Superior temporal gyrus (tissue), 1 donor: ENCODE measurements around the gene MAP4K3.
"Not testable (repeated sequence)": the region's sequence is repeated elsewhere in the genome, so short reads cannot be mapped to it uniquely, and the experiment has no call there.

Source experiments
- DNase-seq: peaks from one replicate; pipeline ENCODE4 v3.0.0-alpha.2; 2016; ENCODE audit errors: extremely low spot score

Gene MAP4K3

DNA sequence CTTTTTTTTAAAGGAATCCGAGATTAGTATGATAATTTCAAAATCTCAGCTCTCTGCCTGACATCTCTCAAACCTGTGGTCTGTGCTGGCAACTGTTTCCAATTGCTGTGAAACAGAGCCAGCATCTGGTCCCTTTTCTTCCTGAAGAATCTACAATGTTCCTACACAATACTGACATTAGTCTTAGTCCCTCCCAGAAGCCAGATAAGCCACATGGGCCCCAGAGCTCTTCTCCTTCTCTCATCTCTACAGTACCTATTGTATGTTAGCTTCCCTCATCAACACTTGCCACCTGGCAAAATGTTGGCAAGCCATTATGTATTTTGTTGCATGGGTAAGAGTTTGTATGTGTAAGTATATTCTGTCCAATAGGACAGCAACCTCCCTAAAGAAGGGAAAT, 130.5 kb downstream of the MAP4K3 start:
- DNase-seq: no peak

DNA sequence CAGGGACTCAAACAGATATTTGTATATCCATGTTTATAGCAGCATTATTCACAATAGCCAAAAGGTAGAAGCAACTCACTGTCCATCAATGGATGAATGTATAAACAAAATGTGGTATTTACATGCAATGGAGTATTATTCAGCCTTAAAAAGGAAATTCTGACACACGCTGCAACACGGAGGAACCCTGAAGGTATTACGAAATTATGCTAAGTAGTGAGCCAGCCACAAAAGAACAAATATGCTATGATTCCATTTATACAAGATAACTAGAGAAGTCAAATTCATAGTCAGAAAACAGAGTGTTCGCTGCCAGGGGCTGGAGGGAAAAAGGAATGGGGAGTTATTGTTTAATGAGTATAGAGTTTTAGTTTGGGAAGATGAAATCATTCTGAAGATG, 132.4 kb downstream of the MAP4K3 start:
- DNase-seq: no peak

DNA sequence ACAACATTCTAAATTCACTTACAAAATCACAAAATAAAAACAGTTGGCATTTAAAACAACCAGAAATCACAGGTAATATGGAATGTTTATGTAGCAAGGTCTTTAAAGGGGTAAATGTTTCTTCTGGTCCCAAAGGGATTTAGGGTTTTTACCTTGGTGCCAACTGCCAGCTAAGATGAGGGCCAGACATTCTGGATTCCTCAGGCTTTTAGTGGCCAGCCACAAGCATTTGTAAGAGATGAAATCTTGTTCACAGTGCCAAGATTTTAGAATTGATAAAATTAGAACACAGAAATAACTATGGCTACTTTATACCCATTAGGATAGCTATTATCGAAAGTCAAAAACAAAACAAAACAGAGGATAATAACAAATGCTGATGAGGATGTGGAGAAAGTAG, 132.9 kb downstream of the MAP4K3 start:
- DNase-seq: no peak

DNA sequence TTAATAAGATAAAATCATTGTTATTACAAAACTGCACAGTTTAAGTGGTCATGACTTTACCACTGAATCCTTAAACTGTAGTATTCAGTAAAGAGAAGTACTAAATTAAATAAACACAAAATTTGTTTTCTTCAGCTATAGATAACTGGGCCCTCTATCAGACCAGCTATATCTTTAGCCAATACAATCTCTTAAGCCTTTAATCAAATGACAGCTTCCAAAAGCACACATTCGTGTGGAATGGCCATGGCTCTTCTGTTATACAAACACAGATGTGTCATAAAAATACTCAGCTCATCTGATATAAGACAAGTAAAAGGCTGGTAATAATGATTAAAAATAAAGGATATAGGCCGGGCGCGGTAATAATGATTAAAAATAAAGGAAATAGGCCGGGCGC, 135.7 kb downstream of the MAP4K3 start:
- DNase-seq: no peak

DNA sequence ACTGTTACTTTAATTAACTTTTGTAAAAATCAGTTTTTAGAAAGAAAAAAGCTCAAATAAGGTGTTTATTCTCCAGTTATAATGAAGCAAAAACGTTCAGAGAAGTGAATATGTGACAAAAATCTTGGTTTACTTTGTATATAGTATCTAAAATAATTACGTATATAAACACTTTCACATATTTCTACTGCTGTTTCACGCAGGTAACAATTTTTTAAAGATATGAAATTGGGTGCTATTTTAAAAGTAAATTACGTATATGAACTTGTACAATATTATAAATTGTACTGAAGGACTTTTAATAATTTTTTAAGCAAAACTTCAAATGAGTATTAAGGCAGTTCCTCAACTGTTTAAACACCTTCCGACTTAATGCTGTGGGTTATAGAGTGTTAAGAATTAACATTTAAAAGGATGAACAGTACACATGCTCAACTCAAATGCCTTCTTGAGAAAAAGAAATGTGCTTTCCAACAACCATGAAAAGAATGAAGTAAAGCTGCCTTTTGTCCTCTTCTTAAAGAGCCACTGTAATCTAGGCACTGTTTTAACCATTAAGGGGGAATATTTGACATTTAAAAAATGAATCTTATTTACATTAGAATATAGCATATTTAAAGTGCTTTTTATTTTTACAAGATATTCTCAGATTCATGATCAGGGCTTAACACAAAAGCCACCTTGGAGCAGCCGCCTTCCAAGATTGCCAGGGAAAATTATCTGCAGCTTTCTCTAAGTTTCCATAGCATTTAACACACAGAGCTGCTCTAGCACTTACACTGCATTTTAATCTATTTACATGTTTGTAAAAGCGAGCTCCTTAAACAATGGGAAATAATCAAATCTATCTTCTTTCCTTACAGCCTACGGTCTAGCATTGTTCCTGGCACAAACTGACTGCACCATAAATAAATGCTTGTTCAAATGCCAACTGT, 136.8 kb downstream of the MAP4K3 start:
- DNase-seq: no peak

DNA sequence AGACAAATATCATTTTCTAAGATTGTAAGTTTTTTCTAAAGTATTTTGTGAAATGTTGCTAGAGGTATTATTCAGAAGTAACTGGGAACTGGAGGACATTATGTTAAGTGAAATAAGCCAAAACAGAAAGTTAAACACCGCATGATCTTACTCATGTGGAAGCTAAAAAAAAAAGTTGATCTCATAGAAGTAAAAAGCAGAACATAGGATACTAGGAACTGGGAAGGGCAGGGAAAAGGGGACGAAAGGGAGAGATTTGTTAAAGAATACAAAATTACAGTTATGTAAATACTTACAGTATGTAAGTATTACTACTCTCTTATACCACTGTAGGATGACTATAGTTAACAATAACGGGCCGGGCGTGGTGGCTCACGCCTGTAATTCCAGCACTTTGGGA, 146.7 kb downstream of the MAP4K3 start:
- no peak for DNase-seq

DNA sequence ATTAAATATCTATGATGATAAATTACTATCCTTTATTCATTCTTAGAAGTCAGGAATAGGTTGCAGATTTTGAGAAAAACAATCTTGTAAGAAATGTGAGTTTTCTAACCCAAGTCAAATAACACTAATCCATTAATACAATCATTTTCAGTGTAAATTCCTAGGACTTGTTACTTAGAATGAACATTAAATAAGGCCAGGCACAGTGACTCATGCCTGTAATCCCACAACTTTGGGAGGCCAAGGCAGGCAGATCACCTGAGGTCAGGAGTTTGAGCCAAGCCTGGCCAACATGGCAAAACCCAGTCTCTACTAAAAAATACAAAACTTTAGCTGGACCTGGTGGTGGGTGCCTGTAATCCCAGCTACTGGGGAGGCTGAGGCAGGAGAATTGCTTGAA, 147.5 kb downstream of the MAP4K3 start:
- no peak for DNase-seq

DNA sequence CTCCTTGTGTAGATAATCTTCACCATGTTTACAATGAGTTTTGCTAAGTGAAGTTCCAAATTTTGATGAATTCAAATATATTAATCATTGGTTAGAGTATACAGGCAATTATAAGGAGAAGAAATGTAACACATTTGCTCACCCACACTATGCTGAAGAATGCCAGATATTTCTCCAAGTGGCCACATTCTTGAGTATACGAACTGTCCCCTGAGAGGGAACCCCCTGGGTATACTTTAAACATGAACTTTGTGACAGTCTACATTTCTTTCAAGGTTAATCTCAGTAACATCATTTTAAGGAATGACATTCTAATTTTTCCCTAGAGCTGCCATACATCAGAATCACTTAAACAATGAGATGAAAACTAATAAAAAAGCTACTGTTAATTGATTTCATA, 153.5 kb downstream of the MAP4K3 start:
- no peak for DNase-seq

DNA sequence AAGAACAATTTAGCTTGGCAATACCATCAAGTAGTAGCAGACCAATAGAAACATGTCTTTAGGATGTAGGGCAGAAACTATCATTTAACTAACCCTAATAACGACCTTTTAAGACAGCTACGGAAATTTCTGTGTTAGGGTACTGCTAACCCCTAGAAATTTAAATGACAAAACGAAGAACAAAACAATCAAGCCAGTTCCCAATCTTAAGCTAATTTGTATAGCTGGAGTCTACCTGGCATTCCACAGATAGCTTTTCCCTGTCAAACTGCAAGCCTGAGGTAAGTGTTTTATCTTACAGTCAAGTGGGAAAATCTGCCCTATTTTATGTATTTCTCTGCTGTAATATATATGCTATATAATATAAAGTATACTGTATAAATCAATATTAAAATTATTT, 155.7 kb downstream of the MAP4K3 start:
- DNase-seq: no peak

DNA sequence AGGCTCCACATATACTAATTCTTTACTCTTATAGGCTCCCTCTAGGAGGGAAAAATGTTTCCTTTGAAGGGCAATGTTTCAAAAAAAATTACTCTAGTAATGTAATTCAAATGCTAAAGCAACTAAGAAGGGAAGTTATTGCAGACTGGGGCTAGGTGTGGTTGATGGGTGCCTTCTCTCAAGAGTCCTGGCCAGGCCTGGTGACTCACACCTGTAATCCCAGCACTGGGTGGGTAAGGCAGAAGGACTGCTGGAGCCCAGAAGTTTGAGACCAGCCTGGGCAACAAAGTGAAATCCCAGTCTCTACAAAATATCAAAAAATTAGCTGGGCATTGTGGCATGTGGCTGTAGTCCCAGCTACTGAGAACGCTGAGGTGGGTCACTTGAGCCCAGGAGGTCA, 162.1 kb downstream of the MAP4K3 start:
- DNase-seq: no peak

DNA sequence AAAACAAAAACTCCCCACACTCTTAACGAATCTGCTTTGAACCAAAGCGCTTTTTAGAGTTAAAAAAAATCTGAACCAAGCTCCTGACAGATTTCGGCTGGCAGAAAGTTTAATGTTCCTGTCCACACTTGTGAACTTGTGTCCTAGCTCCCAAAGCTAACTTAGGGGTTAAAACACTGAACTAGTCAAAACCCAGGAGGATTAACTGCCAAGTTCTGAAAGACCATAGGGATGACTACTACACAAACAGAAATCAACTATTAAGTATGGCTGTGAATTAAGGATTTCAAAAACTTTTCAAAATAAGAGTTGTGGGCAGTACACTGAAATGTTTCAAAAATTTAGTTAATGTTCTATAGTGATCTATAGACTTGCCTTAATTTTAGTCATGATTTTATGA, 167.1 kb downstream of the MAP4K3 start:
- DNase-seq: no peak

DNA sequence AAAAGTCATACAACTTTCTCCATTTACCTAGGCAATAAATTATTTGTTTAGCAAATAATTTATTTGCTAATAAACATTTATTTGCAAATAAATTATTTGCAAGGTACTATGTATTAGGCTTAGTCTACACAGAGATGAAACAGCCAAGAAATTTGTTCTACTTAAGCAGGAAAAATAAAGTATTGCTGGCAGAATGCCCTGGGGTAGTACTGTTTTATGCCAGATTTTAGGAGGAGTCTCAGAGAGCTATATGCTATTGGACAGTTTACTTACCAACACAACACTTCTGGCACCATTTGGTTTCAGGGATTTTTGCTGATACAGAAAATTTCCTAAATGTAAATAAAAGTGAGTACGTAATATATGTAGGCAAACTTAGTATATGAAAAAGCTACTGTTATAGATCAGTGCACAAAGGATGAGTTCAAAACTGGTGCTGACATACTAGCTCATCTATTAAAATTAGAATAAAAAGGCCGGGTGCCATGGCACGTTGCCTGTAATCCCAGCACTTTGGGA, 170.1 kb downstream of the MAP4K3 start:
- DNase-seq: no peak

DNA sequence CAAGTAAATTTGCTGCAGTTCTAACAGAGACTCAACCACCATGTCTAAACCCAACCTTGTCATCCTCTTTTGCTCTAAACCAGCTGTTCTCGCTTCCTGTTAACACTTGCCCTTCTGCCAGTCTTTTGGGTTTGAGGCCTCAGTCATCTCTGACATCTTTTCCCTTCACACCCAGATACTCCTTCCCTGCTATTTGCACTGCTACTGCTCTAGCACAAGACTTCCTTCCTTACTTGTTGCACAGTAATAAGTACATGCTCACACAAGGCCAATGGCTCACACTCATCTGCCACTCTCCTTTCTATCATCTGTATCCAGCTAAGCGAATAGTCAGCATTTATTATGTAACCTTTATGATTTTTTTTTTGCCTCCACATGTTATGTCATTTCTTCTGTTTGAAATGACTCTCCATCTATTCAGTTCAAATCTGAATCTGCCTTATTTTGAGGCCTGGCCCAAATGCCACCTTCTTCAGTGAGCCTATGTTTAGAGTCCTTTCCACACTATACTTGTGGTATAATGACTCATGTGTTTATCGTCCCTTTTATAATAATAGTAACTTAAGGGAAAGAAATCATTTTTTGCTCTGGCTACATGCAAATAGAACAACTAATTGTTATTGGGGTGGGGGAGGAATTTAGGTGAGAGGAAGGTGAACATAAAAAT, 170.8 kb downstream of the MAP4K3 start:
- DNase-seq: no peak

DNA sequence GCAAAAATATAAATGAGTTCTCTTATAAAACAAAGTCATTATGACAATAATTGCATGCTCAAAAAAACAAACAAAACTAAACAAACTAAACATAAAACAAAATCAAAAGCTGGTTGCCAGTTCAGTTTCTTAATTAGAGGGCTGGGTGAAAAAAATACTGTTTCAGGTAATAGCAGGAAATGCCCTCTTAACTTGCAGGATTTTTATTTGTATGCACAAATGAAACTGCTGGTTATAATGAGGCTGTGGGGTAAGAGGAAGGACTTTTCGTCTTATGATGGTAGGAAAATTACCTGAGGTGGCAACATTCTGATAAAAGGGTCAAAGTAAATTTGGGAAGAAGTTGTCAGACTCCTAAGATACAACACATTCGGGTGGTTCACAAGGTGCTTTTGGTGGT, 171.8 kb downstream of the MAP4K3 start:
- no peak for DNase-seq

DNA sequence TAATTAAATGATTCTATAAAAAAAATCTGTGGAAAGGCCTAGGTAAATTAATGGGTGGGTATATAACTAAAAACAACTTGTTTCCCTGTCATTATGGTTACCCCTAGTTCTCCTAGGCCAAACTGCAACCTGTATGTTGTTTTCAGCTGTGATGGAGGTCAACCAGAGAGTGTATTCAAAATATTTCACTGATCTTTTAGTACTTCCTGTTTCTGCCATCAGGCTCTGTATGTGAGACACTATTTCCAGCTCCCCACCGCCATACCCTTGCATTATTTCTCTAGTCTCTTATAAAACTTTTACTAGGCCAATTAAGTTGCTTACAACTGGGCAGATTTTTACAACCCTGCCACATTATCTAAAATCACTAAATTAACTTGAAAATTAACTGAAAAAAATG, 172.4 kb downstream of the MAP4K3 start:
- no peak for DNase-seq

DNA sequence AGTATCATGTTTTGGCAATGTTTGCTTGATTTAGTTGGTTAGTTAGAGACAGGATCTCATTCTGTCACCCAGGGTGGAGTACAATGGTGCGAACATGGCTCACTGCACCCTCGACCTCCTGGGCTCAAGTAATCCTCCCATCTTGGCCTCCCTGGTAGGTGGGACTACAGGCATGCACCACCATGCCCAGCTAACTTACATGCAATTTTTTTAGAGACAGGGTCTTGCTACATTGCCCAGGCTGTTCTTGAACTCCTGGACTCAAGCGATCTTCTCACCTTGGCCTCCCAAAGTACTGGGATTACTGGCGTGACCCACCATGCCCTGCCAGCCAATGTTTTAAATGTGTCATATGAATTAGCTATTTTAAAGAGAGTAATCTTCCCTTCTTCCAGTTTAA, 177.0 kb downstream of the MAP4K3 start:
- DNase-seq: no peak

DNA sequence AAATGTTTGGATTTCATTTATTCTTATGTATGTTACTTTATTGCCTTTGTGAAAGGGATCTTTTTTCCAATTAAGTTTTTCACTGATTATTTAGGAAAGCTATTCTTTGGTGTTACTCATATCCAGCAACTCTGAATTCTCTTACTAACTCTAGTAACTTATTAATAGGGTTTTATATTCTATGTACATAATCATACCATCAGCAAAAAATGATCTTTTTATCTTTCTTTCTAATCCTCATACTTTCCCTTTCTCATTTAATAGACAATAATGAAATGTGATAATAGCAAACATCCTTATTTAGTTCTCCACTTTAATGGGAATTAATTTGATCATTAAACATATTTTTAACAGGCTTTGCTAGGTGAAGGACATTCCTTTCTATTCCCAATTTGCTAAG, 181.0 kb downstream of the MAP4K3 start:
- no peak for DNase-seq

DNA sequence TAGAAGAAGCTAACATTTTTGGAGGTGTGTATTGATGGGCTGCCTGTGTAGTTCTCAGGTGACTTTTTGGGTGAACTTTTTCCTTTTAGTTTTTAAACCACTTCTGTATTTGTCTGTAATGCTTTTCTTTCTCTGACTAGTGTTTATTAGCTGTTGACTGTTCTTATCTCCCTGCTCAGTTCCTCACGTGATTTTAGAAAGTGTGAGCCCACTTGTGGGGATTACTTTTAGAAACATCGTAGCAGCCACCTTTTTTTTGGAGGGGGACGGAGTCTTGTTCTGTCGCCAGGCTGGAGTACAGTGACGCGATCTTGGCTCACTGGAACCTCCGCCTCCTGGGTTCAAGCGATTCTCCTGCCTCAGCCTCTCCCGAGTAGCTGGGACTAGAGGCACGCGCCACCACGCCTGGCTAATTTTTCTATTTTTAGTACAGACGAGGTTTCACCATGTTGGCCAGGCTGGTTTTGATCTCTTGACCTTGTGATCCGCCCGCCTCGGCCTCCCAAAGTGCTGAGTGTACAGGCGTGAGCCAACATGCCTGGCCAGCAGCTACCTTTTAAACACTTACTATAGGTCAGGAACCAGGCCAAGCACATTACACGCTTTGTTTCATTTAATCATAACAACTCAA, 184.1 kb downstream of the MAP4K3 start:
- DNase-seq: no peak

DNA sequence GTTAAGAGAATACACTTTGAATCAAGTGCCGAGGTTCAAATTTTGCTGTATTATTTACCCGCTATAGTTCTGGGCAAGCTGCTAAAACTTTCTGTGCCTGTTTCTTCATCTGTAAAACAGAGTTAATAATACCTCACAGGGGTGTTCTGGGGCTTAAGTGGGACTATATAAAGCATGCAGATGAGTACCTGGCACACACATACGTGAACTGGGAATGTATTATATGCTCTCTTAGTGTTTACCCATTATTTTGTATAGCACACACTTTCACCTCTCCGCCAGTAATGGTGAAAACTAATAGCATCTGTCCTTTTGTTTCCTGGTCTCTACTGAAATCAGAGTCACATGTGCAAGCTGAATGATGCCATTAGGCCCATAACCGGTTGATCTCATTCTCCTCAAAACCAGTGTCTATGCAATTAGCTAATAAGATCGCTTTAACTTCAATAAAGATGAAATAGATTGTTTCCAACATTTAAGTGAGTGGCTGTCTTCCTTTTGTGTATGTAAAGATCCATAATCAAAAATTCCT, 189.5 kb downstream of the MAP4K3 start:
- no peak for DNase-seq

DNA sequence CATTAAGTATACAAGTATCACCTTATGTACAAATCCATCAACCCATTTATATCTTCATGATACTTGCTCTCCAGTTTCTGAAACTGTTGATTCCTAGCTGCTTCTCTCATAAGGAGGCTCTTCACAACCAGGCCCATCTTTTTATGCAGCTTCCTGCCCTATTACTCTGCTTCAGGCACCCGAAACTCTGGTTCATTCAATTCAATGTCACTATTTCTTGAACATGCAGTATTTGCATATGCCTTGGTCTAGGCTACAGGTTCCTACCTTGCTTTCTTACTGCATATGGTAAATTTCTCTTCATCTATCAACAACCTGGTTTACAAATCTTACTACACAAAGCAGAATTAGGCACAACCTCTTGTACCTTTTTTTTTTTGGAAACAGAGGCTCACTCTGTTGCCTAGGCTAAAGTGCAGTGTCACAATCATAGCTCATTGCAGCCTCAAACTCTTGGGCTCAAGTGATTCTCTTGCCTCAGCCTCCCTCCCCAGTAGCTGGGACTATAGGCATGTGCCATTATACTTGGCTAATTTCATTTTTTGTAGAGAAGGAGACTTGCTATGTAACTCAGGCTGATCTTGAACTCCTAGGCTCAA, 190.6 kb downstream of the MAP4K3 start:
- no peak for DNase-seq

DNA sequence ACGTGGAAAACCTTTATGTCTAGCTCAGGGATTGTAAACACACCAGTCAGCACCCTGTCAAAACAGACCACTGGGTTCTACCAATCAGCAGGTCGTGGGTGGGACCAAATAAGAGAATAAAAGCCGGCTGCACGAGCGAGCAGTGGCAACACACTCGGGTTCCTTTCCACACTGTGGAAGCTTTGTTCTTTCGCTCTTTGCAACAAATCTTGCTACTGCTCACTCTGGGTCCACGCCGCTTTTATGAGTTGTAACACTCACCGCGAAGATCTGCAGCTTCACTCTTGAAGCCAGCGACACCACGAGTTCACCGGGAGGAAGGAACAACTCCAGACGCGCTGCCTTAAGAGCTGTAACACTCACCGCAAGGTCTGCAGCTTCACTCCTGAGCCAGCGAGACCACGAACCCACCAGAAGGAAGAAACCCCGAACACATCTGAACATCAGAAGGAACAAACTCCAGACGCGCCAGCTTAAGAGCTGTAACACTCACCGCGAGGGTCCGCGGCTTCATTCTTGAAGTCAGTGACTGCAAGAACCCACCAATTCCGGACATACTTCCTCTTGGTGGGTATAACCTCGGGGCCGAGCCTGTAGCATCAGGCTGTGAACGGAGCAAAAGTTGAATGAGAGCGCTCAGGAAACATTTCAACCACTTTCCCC, 192.0 kb downstream of the MAP4K3 start:
- DNase-seq: not testable (repeated sequence)
